Psoas muscle (tissue), 8 donors: ENCODE results near the gene MAGI2. TPM values are rescaled to one million over a fixed set of nuclear protein-coding genes. Genes with fewer than 3 reads are reported as not detected.

ENCODE experiments used
- ATAC-seq, 4 donors: fragments of 200-7000 bp; cut with Tn5 transposase; one replicate each; pipeline ENCODE4 v1.9.1; 2020; ENCODE audit warnings: moderate library complexity in 3 of 4, mild to moderate bottlenecking in 2 of 4
- DNase-seq, 2 donors: peaks; one replicate each; pipeline ENCODE4 v3.0.0-alpha.2; 2020
- H3K27ac ChIP-seq: fragments of 200-600 bp; one replicate; pipeline ENCODE4 v1.8.0; 2022
- H3K27me3 ChIP-seq, 3 donors: fragments of 200-600 bp in 1 of 3; one replicate each; pipeline versions ENCODE4 v1.6.1 to v1.8.0; 2013 to 2022; ENCODE audit warnings: low read length in 2 of 3, mild to moderate bottlenecking in 2 of 3, moderate library complexity in 1 of 3; ENCODE audit not compliant: insufficient read depth in 3 of 3
- H3K36me3 ChIP-seq, 2 donors: fragments of 200-600 bp in 1 of 2; one replicate each; pipeline versions ENCODE4 v1.6.1 to v1.8.0; 2013 to 2022; ENCODE audit warnings: low read depth in 1 of 2, mild to moderate bottlenecking in 1 of 2, moderate library complexity in 1 of 2; ENCODE audit not compliant: insufficient read depth in 1 of 2
- H3K4me1 ChIP-seq: fragments of 200-600 bp; one replicate; pipeline ENCODE4 v1.8.0; 2022
- H3K4me3 ChIP-seq: fragments of 200-600 bp; one replicate; pipeline ENCODE4 v1.8.0; 2022; ENCODE audit warnings: mild to moderate bottlenecking
- H3K9me3 ChIP-seq: fragments of 200-600 bp; one replicate; pipeline ENCODE4 v1.8.0; 2022
- CTCF ChIP-seq: fragments of 200-600 bp; IDR thresholded peaks from one replicate; pipeline ENCODE4 v1.8.0; 2022; ENCODE audit warnings: antibody characterized with exemption
- WGBS, 3 donors: extraction: QIAGEN DNeasy Blood & Tissue Kit; methylation state at CpG; one replicate each; pipeline versions ENCODE4 v1.1.6 to v1.1.7; 2013; 5-methylcytosine and 5-hydroxymethylcytosine counted together
- intact Hi-C, 2 donors: fragments of 100-400 bp; cut with DNase I; formaldehyde crosslinking; loops; one replicate each; pipeline versions ENCODE4 v1.11.0 to v1.14.2; 2022
- polyA plus RNA-seq, 3 donors: library from polyadenylated mRNA; stranded (reverse); fragments of 200-250 nt; gene quantifications; one replicate each; pipeline ENCODE4 v1.2.3, GENCODE V29; 2013
- total RNA-seq, 4 donors: library from RNA; stranded (reverse); fragmentation: NEBNext Ultra II Directional in 2 of 4; extraction: Animal tissue kit (Norgen Biotek cat#: 25700) in 2 of 4; gene quantifications; one replicate each; pipeline versions ENCODE4 v1.2.1 to v1.2.4, GENCODE V29; 2021 to 2023
- donor health status: healthy with polysubstance abuse.
- donor health status: DM: no; HTN: no; CAD: no; lungs with moderate emphysema.
- donor health status: Bipolar disorder and iron deficiency.
- donor health status: healthy.
- donor health status: DM: yes; HTN: yes; CAD: no.
- donor health status: DM: no; HTN: no; CAD: no.
- donor health status: DM: no; HTN: no; CAD: no.
- donor health status: DM: yes; HTN: yes; CAD: no.

The MAGI2 gene
- total and polyA plus RNA-seq, 7 donors, result 0.46 to 2.5 (median 1.4) TPM

- Histone ChIP-seq H3K36me3 (no peaks in the 10 kb centered on the region), H3K27me3 (no peaks in the 10 kb centered on the region), H3K27ac (no peak overlapping the region), H3K4me1 (no peaks in the 10 kb centered on the region), H3K4me3 (no peak overlapping the region), H3K9me3 (no peaks in the 10 kb centered on the region)
- DNase-seq (no peak), ATAC-seq (no peak)
- TF ChIP-seq CTCF, result no peak
- WGBS, 3 donors, result 92 to 95% (median 94%) methylated on average over 5 of the region's 5 CpGs
- intact Hi-C loops, result no loop called here
Observed at GRCh38 chr7:79159040-79159664, 294.3 kb downstream of the MAGI2 start.

DNA sequence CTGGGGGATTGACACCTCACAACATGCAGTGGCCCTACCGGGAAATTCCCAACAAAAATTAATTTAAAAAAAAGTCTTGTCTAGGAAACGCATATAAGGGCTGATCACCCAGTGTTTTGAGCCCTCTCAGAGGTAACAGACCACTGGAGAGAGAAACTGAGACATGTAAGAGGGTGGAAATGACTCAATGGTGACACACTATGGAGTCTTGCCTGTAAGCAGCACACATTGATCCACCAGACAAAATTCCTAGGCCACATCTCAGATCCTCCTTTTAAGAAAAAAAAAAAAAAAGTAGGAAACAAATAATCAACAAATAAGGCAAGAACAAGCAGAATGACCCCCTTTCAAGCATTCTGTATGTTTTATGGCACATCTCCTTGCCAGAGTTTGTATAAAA lies 296.2 kb downstream of the MAGI2 start:
- DNase-seq (no peak), ATAC-seq (no peak)
- Histone ChIP-seq H3K4me3 (no peak overlapping the region), H3K4me1 (no peaks in the 10 kb centered on the region), H3K36me3 (no peaks in the 10 kb centered on the region), H3K27ac (no peak overlapping the region), H3K27me3 (no peaks in the 10 kb centered on the region), H3K9me3 (no peaks in the 10 kb centered on the region)
- no peak for TF ChIP-seq CTCF
- 86 to 90% (median 88%) methylated on average over 2 of the region's 2 CpGs for WGBS, 3 donors
- intact Hi-C loops, result no loop called here

DNA sequence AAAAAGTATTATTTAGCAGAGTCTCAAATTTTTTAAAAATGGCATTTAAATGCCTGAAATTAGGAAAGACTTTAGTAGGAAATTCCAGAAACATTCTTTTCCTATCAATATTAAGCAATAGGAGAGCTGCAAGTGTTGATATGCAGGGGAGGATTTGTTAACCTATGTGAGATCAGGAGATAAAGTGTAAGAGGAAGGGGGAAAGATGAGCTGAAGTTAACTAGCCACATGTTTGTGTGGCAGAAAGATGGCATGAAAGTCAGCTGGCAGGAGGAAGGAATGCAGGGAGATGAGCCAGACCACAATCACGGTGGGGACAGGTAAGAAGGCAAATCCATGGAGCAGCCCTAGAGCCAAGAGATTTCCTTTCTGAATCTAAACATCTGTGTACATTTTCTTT lies 303.6 kb downstream of the MAGI2 start:
- no peaks in the 10 kb centered on the region for H3K9me3 ChIP-seq
- no peaks in the 10 kb centered on the region for H3K36me3 ChIP-seq
- intact Hi-C loops, result no loop called here
- no peaks in the 10 kb centered on the region for H3K27me3 ChIP-seq
- H3K27ac ChIP-seq, result no peak overlapping the region
- no peak for ATAC-seq
- DNase-seq, result no peak
- no peak overlapping the region for H3K4me3 ChIP-seq
- H3K4me1 ChIP-seq, result no peaks in the 10 kb centered on the region
- 13 to 33% (median 19%) methylated on average over 1 of the region's 1 CpG for WGBS, 3 donors
- no peak for TF ChIP-seq CTCF

DNA sequence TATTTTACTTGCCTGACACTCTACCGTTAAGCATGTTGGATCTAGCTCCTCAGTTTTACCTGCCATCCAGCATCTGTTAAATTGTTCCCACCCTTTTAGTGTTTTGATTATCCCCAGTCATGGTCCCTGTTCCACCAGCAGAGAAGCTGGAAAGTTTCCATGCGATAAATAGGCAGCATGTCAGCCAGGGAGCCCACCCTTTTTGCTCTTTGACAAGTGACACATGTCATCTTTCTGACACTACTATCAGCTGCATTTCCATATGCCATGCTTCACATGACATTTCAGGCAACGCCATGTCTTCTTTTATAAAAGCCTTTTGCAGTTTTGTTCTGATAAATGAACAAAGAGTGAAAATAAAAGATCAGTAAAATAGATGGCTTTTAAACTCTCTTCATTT lies 310.8 kb downstream of the MAGI2 start:
- H3K27me3 ChIP-seq, result no peaks in the 10 kb centered on the region
- no peaks in the 10 kb centered on the region for H3K36me3 ChIP-seq
- intact Hi-C loops, result no loop called here
- 53 to 56% (median 54%) methylated on average over 3 of the region's 3 CpGs for WGBS, 3 donors
- H3K4me1 ChIP-seq, result no peaks in the 10 kb centered on the region
- DNase-seq (no peak), ATAC-seq (no peak)
- no peak overlapping the region for H3K27ac ChIP-seq
- TF ChIP-seq CTCF, result no peak
- H3K9me3 ChIP-seq, result no peaks in the 10 kb centered on the region
- no peak overlapping the region for H3K4me3 ChIP-seq

DNA sequence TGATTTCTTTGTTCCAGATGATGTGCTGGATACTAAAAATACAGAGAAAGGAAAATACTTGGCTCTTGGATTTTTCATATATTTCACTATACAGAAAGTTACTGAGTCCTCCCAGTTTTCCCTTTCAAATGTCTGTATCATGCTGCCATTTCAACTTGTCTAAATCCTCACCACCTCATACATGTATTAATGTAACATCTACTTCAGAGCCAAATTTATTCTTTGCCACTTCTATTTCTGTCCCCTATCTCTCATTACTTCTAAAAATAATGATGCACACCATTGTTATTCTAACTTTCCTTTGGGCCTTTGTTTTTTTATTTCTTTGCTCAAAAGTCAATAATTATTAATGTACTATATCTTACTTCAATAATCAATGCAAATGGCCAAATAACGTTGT lies 312.2 kb downstream of the MAGI2 start:
- intact Hi-C loops, result no loop called here
- Histone ChIP-seq H3K4me1 (no peaks in the 10 kb centered on the region), H3K36me3 (no peaks in the 10 kb centered on the region), H3K4me3 (no peak overlapping the region), H3K9me3 (no peaks in the 10 kb centered on the region), H3K27me3 (no peaks in the 10 kb centered on the region), H3K27ac (no peak overlapping the region)
- ATAC-seq, result no peak
- no peak for TF ChIP-seq CTCF
- no peak for DNase-seq
- 54 to 71% (median 70%) methylated on average over 1 of the region's 1 CpG for WGBS, 3 donors
